GM23338 (cell line): ENCODE measurements around the gene VPS13A.

Source experiments
- EZH2 ChIP-seq: fragments of 200-600 bp; sonication (generic); IDR thresholded peaks from one replicate; pipeline ENCODE4 v1.8.0; 2017; ENCODE audit warnings: antibody characterized with exemption, mild to moderate bottlenecking, low read depth; ENCODE audit not compliant: unreplicated experiment
- TF ChIP-seq, protein P1 (sequence below), 2 experiments: fragments of 200-600 bp in 1 of 2; sonication (generic) in 1 of 2; conservative IDR thresholded peaks; 2 replicates each; pipeline versions ENCODE4 v1.5.1 to v1.6.1; 2016 to 2017; ENCODE audit warnings: antibody characterized with exemption in 2 of 2, low read depth in 2 of 2, mild to moderate bottlenecking in 2 of 2, moderate library complexity in 1 of 2

DNA sequence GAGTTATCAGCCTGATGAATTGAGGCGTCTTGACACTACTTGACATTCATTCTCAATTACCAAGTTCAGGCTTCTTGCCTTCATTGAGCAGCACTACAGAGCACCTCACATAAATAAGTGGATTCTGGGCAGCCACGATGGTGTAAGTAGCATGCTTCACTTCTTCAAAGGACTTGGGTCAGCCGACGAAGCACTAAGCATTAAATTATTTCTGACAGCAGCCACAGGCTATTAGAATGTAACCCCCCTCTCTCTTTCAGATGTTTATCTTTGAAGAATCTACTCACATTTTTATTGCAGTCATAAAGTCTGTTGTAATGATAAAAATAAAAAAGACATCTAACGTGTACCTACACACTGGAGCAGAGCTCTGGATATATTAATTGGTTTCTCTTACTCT, 45.9 kb upstream of the VPS13A start:
- TF ChIP-seq, protein P1, sequence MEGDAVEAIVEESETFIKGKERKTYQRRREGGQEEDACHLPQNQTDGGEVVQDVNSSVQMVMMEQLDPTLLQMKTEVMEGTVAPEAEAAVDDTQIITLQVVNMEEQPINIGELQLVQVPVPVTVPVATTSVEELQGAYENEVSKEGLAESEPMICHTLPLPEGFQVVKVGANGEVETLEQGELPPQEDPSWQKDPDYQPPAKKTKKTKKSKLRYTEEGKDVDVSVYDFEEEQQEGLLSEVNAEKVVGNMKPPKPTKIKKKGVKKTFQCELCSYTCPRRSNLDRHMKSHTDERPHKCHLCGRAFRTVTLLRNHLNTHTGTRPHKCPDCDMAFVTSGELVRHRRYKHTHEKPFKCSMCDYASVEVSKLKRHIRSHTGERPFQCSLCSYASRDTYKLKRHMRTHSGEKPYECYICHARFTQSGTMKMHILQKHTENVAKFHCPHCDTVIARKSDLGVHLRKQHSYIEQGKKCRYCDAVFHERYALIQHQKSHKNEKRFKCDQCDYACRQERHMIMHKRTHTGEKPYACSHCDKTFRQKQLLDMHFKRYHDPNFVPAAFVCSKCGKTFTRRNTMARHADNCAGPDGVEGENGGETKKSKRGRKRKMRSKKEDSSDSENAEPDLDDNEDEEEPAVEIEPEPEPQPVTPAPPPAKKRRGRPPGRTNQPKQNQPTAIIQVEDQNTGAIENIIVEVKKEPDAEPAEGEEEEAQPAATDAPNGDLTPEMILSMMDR (conservative IDR thresholded peaks at IDR 0.05; ENCODE audit: low read depth in 2 of 2), result no peak
- TF ChIP-seq EZH2, result no peak
